NCI-H1092 treated with DMSO at 0.1 percent for 48 hours (cell line): Measurements from ENCODE around the gene ATP5ME.
A peak's percentile ranks its signal among the peaks of the same experiment; 100 is the strongest.
"Not testable (repeated sequence)": the region's sequence is repeated elsewhere in the genome, so short reads cannot be mapped to it uniquely, and the experiment has no call there.

Source experiments
- DNase-seq: peaks from one replicate; lab custom pipeline; 2025; lab: John Stamatoyannopoulos, UW

Gene ATP5ME

DNA sequence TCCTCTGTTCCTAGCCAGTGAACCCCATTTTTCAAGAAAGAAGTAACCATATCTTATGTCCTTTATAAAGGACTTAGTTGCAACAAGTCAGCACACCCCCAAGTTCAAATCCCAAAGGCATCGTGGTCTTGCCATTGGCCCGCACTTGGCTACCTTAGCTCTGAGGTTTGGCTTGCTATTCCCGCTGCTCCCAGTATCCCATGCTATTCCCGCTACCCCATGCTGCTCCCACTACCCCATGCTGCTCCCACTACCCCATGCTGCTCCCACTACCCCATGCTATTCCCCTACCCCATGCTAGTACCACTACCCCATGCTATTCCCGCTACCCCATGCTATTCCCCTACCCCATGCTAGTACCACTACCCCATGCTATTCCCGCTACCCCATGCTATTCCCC is 5.9 kb downstream of the ATP5ME start:
- DNase-seq, result not testable (repeated sequence)

DNA sequence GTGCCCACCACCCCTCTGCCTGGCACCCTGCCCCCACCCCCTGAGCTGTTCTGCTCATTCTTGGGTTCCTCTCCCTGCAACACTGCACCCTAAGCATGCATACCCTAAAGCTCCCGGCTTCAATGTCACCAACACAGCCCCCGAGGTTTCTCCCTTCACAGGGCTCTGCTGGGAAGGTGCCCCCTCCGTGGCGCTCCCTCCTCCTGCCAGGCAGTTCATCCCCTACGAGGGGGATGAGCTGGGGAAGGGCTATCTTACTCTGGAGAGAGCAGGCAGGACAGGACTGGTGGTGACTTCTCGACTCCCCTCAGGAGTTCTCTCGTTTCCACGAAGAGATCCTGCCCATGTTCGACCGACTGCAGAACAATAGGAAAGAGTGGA is 6.5 kb downstream of the ATP5ME start:
- no peak for DNase-seq

DNA sequence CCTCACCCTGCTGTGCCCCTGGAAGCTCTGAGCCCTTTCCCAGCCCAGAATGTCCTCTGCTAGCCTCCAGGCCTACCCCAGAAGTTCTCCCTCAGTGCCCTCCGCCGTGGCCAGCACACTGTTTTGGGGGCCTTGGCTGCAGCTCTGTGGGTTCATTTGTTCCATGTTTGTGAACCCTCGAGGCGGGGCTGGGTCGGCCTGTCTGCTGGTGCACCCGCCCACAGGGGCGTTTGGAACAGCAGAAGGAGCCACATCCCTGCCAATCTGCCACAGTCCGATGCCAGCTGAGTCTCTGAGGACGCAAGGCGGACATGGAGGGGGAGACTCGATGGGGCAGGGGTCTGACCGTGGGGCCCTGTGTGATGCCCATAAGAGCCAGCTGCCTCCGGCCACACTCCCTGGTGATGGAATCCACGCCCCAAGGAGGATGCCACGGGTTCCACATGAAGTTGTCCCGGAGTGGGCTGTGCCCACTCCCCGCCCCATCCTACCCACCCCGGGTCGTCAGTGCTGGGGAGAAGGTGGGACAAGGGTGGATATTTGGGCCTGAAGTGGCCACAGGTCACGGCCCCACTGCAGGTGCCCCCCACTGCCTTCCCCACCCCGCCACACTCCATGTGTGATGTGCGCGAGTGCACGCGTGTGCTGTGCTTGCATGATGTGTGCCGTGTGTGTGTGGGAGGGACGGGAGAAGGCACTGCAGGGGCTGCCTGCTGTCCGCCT is 7.1 kb downstream of the ATP5ME start:
- DNase-seq, result no peak

DNA sequence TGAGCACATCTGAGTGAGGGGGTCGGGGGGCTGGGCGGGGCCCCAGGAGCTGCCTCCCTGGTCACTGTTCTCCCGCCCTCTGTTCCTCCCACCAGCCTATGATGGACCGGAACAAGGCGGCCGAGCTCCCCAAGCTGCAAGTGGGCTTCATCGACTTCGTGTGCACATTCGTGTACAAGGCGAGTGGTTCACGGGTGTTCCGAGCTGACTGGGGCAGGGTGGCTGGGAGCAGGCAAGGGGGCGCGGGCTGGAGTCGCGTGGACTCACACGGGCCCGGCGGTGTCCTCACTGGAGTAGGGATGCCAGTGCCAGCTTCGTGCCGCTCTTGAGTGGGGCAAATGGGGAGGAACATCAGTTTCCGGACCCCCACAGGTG is 7.7 kb downstream of the ATP5ME start:
- no peak for DNase-seq

DNA sequence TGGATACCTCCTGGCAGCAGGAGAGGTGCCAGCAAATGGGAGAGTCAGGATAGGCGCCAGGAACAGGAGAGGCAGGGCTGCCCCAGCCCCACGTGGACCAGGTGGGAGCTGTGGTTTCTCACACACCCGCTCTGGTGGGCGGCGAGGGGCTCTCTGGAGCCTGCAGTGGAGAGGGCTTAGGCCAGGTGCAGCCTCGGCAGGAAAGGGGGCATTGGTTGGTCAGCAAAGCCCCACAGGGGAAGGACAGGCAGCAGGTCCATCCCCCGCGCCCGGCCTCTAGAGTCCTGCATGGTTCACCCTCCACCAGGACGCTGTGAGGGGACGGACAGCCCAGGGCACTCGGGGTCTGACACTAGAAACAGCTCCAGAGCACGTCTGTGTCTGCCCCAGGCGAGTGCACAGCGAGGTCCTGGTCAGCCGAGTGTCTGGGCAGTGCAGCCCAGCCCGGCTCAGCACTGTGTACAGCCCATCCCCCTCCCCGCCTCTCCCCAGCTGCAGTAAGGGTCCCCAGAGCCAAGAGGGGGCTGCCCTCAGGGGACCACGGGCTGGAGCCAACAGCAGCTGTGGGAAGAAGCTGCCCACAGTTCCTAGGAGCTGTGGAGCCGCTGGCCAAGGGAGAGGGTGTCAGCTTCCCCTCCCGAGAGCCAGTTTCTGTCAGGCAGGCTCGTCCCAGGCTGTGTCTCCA is 8.2 kb downstream of the ATP5ME start:
- no peak for DNase-seq

DNA sequence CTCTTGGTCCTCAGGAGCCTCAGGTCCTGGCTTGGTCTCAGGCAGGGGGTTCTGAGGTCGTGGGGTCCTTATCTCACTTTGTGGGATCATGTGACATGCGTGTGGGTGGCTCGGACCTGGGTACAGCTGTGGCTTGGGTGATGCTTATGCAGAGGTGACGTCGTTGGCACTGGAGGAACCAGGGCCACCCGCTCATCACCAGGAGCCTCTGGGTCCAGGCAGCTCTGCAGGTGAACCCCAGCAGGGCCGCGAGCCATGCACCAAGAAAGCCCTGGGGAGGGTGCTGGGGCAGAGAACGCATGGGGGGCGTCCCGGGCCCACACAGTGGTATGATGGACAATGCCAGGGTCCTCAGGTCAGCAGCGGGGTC is 8.7 kb downstream of the ATP5ME start:
- DNase-seq, result no peak

DNA sequence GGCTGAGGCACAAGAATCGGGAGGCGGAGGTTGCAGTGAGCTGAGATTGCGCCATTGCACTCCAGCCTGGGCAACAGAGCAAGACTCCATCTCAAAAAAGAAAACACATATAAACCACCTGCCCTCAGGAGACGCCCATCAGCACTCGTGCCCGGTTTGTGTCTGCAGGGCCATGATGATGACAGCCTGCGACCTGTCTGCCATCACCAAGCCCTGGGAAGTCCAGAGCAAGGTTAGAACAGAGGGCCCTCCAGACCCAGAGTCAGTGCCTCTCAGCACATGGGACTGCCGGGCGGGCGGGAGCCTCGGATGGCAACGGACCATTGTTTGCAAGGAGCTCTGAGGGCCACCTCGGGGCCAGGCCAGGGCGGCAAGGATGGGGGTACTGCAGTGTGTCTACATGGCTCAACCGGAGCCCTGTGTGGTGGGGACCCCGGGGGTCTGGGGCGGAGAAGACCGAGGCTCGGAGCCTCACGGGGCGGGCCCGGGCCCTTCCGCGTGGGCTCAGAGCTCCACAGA is 9.3 kb downstream of the ATP5ME start:
- no peak for DNase-seq

DNA sequence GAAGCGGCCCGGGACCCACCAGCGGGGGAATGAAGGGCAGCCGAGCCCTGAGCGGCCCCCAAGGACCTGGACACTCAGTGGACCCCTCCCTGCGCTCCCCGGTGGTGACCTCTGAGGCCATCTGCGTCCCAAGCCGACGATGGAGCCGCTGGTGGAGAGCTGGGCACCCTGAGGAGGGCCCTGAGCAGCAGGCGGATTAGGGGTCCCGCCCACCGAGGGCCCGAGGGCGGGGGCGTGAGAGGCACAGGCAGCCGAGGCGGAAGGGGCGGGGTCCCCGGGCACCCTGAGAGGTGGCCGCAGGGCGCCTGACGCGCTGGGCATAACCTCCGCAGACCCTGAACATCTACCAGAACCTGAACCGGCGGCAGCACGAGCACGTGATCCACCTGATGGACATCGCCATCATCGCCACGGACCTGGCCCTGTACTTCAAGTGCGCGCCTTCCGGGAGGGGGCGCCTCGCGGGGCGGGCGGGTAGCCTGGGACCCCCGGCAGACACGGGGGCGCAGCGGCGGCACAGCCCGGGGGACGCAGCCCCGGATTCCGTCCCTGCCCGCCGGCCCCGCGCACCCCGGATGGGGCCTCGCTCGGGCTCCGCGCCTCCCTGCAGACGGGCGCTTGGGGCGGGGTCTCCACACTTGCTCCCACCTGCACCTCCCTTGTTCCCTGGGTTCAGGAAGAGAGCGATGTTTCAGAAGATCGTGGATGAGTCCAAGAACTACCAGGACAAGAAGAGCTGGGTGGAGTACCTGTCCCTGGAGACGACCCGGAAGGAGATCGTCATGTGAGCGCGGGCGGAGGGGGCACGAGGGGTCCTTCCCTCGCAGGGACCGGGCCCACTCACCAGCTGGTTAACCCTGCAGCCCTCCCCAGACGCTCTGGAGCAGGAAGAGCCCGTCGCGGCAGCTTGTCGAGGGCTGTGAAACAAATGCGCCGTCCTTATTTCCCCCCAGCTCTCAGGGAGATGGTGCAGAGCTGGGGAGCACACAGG is 10.3 kb downstream of the ATP5ME start:
- DNase-seq, result peak; percentile 59

DNA sequence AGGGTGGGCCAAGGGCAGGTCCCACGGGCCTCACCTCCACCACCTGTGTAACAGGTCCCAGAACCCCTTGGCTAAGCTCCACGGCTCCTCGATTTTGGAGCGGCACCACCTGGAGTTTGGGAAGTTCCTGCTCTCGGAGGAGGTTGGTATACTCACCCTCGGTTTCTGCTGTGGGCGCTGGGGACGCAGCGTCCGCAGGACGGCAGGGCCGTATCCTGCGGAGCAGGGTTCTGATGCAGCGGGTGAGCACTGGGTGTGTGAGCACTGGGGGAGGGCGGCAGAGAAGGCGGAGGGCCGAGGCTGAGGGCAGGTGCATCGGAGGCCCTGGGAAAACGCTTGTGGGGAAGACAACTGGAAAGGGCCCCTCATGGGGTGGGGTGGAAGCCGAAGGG is 11.0 kb downstream of the ATP5ME start:
- DNase-seq, result no peak

DNA sequence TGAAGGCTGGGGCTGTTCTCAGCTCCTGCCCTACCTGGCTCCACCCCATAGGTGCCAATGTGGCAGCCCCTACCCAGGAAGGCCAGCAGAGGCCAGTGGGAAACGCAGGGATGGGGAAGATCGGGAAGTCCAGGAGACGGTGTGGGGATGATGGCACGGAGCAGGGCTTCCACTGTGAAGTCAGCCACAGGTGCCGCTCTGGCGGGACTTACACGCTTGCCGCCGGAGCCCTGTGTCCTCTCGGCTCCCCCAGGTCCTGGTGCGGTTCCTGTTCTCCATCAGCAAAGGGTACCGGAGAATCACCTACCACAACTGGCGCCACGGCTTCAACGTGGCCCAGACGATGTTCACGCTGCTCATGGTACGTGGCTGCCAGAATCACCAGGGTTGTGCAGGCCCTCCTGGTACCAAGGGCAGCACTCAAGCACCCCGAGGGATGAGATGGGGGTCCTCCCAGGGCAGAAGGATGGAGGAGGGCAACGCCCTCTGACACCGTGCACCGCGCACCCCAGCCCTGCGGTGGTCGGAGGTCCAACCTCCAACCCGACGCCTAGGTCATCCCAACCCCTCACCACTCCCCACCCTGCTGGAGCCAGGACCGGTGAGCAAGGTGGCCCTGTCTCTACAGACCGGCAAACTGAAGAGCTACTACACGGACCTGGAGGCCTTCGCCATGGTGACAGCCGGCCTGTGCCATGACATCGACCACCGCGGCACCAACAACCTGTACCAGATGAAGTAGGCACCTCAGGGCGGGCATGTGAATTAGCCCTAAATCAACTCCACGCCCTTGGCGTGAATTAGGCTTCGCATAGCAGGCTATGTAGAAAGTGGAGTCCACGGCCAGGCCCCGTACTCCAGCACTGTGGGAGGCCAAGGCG is 12.0 kb downstream of the ATP5ME start:
- no peak for DNase-seq

DNA sequence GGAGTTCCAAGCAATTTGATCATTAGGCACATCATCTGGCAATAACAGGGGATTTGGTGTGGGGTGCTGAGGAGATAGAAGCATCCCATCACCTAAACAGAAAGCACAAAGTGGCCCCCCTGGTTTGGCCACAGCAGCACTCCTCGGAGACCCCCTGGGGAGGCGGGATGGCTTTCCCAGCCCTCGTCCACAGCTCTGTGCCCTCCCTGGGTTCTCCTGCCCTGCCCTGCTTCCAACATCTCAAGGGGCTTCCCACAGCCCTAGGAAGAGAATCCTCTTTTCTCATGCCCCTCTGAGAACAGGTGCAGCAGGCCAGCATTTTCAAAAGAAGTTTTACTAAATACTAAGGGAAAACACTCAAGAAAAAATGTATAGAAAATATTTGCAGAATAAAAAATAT is 12.8 kb downstream of the ATP5ME start:
- DNase-seq, result no peak

DNA sequence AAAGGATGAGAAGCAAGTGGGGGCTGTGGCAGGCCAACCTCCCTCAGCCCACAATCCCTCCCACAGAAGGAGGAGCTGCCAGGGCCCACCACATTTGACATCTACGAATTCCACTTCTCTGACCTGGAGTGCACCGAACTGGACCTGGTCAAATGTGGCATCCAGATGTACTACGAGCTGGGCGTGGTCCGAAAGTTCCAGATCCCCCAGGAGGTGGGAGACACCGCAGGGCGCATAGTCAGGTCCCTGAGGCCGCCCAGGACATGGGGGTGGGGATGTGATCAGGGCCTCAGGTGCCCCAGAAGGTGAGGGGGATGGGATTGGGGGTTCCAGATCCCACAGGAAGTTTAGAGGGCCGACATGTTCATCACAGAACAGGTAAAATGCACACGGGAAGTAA is 13.7 kb downstream of the ATP5ME start:
- DNase-seq, result no peak

DNA sequence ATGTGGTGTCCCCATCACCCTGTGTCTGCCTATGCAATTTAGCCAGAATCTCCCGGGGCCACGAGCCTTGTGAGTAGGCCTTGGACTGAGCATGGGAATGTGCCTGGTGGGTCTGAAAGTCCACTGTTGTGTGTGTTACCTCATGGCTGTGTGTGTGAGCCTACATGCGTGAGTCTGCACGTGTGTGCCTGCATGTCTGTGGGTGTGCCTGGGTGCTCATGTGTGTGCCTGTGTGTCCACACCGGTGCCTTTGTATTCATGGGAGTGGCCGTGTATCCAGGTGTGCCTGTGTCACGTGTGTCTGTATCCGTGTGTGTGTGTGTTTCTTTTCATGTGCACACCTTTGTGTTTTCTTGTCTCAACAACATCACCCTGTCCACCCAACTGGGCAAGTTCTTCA is 14.2 kb downstream of the ATP5ME start:
- DNase-seq, result no peak

DNA sequence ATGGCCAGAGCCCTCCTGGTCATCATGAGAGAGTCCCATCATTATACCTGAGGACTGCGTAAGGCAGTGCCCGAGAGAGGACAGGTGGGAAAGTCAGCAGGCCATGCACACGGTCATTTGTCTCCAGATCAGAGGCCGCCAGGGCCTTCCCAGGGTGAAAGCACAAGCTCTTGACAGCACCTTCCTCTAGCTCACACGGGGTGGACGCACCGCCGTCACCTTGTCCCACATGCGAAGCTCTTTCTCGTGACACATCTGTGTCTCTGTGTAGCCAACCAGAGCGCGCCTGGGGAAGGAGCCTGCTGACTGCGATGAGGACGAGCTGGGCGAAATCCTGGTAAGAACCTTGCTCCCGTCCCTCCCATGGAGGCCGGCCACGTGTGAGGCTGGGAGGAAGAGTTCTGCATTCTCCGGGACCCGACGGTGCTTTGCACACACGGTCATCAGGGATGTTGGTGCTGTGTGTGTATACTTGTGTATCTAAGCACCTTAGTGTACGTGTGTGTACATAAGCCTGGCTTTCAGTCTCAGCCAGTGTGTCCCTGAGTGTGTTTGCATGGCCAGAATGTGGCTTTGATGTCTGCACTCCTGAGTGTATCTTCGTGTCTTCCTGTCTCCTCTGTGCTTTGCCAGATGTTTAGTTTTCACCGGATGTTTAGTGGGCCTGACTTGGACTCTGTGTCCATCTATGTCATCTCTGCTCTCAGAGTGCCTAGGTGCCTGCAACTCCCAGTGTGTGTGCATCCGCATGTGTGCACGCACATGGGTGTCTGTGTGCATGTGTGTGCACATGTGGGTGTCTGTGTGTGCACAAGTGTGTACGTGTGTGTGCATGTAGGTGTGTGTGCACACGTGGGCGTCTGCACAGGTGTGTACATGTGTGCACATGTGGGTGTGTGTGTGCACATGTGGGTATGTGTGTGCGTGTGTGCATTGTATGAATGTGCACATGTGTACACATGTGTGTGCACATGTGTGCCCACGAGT is 15.1 kb downstream of the ATP5ME start:
- DNase-seq, result no peak

DNA sequence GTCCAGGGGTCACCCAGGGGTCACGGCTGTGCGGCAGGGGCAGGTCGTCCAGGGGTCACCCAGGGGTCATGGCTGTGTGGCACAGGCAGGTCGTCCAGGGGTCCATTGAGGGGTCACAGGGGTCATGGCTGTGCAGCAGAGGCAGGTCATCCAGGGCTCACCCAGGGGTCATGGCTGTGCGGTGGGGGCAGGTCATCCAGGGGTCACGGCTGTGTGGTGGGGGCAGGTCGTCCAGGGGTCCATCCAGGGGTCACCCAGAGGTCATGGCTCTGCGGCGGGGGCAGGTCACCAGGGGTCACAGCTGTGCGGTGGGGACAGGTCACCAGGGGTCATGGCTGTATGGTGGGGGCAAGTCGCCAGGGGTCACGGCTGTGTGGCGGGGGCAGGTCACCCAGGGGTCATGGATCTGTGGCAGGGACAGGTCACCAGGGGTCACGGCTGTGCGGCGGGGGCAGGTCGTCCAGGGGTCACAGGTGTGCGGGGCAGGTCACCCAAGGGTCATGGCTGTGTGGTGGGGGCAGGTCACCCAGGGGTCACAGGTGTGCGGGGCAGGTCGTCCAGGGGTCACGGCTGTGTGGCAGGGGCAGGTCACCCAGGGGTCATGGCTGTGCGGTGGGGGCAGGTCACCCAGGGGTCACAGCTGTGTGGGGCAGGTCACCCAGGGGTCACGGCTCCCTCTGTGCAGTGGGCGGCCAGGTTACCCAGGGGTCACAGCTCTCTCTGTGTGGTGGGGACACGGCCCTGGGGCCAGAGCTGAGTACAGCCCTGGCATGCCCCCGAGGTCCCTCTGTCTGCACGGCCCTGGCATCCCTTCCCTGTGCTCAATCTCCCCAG is 16.0 kb downstream of the ATP5ME start:
- no peak for DNase-seq

DNA sequence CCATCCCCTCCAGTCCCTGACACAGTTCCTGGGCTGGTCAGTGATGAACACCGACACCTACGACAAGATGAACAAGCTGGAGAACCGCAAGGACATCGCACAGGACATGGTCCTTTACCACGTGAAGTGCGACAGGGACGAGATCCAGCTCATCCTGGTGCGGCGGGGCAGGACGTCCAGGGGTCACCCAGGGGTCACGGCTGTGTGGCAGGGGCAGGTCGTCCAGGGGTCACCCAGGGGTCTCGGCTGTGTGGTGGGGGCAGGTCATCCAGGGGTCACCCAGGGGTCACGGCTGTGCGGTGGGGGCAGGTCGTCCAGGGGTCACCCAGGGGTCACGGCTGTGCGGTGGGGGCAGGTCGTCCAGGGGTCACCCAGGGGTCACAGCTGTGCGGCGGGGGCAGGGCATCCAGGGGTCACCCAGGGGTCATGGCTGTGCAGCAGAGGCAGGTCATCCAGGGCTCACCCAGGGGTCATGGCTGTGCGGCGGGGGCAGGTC is 16.7 kb downstream of the ATP5ME start:
- DNase-seq, result no peak

DNA sequence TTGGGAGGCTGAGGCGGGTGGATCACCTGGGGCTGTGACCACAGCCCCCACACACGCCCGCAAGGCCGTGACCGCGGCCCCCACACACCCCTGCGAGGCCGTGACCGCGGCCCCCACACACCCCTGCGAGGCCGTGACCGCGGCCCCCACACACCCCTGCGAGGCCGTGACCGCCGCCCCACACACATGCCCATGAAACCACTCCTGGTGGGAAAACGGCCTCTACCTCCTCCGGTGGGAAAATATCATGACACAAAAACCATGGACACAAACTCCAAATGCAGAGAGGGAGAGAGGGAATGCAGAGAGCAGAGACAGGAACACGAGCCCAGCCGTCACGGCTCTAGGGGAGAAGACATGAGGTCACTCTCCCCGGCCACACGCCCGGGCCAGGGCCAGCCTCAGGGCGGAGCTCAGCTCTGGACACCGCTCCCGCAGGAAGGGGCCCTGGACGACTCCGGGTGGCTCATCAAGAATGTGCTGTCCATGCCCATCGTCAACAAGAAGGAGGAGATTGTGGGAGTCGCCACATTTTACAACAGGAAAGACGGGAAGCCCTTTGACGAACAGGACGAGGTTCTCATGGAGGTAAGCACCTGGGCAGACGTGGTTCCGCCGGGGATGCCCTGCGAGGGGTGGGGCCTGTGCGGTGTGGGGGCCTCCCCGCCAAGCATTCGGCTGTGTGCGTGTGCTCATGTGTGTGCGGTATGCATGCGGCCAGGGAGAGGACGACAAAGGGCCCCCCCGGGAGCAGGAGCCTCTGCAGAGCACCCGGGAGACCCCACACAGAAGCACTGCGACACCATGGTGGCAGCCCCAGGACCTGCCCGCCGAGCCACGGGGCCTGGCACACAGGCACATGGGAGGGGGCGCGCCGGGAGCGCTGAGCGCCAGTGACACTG is 17.4 kb downstream of the ATP5ME start:
- no peak for DNase-seq

DNA sequence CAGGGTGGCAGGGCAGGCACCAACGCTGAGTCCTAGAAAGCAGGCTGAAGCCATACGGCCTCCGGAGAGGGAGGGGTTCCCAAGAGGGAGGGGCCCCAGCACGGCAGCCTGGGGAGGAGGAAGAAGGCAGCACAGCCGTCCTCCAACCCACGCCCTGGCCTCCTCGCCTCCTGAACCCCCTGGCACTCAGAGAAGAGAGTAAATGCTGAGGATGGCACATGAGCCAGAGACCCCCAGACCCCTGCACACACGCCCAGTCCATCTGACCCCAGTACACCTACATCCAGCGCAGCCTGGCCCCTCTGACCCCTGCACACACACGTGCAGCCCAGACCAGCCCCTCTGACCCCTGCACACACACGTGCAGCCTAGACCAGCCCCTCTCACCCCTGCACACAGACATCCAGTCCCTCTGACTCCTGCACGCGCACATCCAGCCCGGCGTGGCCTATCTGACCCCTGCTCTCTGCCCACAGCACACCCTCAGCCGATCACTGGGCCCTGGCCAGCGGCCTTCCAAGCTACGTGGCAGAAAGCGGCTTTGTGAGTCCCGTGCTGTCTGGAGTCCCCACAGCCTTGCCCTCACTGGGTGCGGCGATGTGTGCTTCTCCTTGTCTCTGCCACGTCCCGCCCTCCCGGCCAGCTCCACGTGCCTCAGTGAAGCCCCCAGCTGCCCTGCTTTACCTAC is 18.5 kb downstream of the ATP5ME start:
- no peak for DNase-seq
